RWPE2 (cell line): ENCODE measurements around the gene CLEC7A.

Source experiments
- ATAC-seq: fragments of 200-7000 bp; cut with Tn5 transposase; 3 replicates; pipeline ENCODE4 v1.9.1; 2021; ENCODE audit warnings: low read depth
- DNase-seq: peaks from one replicate; pipeline ENCODE4 v3.0.0-alpha.2; 2020; ENCODE audit warnings: low spot score
- H3K27ac ChIP-seq: fragments of 450-650 bp; 2 replicates; pipeline ENCODE4 v1.5.1; 2017; ENCODE audit warnings: mild to moderate bottlenecking; ENCODE audit not compliant: poor library complexity, severe bottlenecking
- H3K27me3 ChIP-seq: fragments of 250-450 bp; sonication (Bioruptor Pico); 2 replicates; pipeline ENCODE4 v1.5.1; 2021; ENCODE audit warnings: mild to moderate bottlenecking, moderate library complexity; ENCODE audit not compliant: insufficient read depth, poor library complexity, severe bottlenecking
- H3K36me3 ChIP-seq: fragments of 250-450 bp; sonication (Bioruptor Pico); 2 replicates; pipeline ENCODE4 v1.5.1; 2020; ENCODE audit warnings: low read depth, mild to moderate bottlenecking, moderate library complexity
- H3K4me1 ChIP-seq: fragments of 250-450 bp; sonication (Bioruptor Pico); 2 replicates; pipeline ENCODE4 v1.5.1; 2021; ENCODE audit warnings: mild to moderate bottlenecking, moderate library complexity; ENCODE audit not compliant: insufficient read depth, poor library complexity, severe bottlenecking
- H3K4me3 ChIP-seq: fragments of 250-450 bp; sonication (Bioruptor Pico); 2 replicates; pipeline ENCODE4 v1.5.1; 2021; ENCODE audit warnings: mild to moderate bottlenecking, moderate library complexity; ENCODE audit not compliant: severe bottlenecking
- H3K9me3 ChIP-seq: fragments of 250-450 bp; sonication (Bioruptor Pico); 2 replicates; pipeline ENCODE4 v1.5.1; 2021; ENCODE audit warnings: mild to moderate bottlenecking, moderate library complexity; ENCODE audit not compliant: severe bottlenecking
- TF ChIP-seq, protein P1 (sequence below): fragments of 450-650 bp; IDR thresholded peaks from one replicate; pipeline ENCODE4 v1.5.1; 2017; ENCODE audit warnings: mild to moderate bottlenecking, moderate library complexity; ENCODE audit not compliant: poor library complexity, severe bottlenecking

Gene CLEC7A

DNA sequence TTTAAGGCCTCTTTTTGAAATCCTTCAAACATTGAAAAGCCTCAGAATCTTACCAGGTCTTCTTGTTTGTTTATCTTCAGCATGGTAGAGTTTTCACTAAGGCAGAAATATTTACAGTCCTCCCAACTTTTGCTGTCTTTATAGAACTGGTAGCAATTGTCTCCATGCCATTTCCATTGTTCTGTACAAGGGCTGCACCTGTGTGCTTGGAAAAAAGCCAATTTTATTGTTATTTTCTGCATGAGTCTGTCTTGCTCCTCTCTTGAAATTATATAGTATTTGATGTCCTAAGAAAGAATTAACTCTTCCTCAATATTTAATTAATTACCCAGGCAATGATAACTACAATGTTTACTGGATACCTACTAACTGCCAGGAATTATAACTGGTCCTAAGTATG lies 54.5 kb downstream of the CLEC7A start:
- TF ChIP-seq, protein P1, sequence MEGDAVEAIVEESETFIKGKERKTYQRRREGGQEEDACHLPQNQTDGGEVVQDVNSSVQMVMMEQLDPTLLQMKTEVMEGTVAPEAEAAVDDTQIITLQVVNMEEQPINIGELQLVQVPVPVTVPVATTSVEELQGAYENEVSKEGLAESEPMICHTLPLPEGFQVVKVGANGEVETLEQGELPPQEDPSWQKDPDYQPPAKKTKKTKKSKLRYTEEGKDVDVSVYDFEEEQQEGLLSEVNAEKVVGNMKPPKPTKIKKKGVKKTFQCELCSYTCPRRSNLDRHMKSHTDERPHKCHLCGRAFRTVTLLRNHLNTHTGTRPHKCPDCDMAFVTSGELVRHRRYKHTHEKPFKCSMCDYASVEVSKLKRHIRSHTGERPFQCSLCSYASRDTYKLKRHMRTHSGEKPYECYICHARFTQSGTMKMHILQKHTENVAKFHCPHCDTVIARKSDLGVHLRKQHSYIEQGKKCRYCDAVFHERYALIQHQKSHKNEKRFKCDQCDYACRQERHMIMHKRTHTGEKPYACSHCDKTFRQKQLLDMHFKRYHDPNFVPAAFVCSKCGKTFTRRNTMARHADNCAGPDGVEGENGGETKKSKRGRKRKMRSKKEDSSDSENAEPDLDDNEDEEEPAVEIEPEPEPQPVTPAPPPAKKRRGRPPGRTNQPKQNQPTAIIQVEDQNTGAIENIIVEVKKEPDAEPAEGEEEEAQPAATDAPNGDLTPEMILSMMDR: no peak
- DNase-seq: no peak
- H3K4me1 ChIP-seq: no peaks in the 10 kb centered on the region
- no peaks in the 10 kb centered on the region for H3K27me3 ChIP-seq
- no peak for ATAC-seq
- no peak overlapping the region for H3K4me3 ChIP-seq
- no peaks in the 10 kb centered on the region for H3K9me3 ChIP-seq
- no peak overlapping the region for H3K27ac ChIP-seq
- H3K36me3 ChIP-seq: no peaks in the 10 kb centered on the region

DNA sequence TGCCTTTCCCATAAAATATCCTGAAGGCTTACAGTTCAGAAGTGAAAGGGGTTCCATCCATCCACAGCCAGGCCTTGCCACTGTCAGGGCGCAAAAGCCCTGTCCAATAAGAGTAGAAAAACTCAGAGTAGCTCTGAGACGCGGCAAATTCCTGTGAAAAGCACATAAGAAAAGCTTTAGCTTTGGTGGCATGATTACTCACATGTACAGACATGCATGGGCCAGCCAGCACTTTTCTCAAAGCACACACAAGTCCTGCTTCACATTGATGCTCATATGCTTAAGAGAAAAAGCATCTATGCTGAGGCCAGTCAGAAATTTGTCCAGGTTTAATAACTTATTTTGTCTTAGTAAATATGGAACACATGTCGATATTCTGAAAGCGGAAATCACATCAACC lies 56.7 kb downstream of the CLEC7A start:
- H3K27me3 ChIP-seq: no peaks in the 10 kb centered on the region
- DNase-seq: no peak
- no peaks in the 10 kb centered on the region for H3K9me3 ChIP-seq
- no peak overlapping the region for H3K4me3 ChIP-seq
- H3K36me3 ChIP-seq: no peaks in the 10 kb centered on the region
- TF ChIP-seq, protein P1: no peak
- H3K4me1 ChIP-seq: no peaks in the 10 kb centered on the region
- no peak for ATAC-seq
- no peak overlapping the region for H3K27ac ChIP-seq

DNA sequence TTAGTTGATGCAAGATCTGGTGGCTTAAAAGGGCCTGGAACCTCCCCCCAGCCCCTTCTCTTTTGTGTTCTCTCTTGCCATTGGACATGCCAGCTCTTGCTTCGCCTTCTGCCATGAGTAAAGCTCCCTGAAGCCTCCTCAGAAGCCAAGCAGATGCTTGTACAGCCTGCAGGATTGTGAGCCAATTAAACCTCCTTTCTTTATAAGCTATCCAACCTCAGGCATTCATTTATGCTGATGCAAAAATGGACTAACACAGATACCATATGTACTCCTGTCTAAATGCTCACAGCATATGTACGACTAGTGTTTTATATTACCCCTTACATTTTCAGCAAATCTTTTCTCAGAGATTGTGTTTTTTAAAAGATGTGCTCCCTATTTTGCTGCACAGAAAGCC lies 57.9 kb downstream of the CLEC7A start:
- Histone ChIP-seq H3K9me3 (no peaks in the 10 kb centered on the region), H3K27me3 (no peaks in the 10 kb centered on the region), H3K27ac (no peak overlapping the region), H3K4me1 (no peaks in the 10 kb centered on the region), H3K36me3 (no peaks in the 10 kb centered on the region), H3K4me3 (no peak overlapping the region)
- TF ChIP-seq, protein P1: no peak
- no peak for DNase-seq
- no peak for ATAC-seq

DNA sequence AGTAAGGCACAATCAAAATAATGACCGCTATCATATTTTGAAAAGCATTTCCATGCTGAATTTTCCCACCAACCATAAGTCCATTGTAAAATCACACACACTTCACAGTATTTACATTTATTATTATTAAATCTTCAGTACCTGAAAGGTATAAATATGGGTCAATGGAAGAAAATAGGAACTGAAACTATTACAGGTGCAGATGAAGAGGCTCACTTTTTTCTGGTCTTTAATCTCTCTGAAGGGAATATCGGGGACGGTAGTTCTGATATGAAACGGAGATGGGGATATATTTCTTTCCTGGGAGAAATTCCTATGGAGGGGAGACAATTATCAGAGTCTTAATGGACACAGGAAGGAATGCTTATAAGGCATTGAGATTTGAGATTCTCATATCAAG lies 59.6 kb downstream of the CLEC7A start:
- DNase-seq: no peak
- Histone ChIP-seq H3K27me3 (no peaks in the 10 kb centered on the region), H3K4me3 (no peak overlapping the region), H3K36me3 (no peaks in the 10 kb centered on the region), H3K9me3 (no peaks in the 10 kb centered on the region), H3K4me1 (no peaks in the 10 kb centered on the region), H3K27ac (no peak overlapping the region)
- TF ChIP-seq, protein P1: no peak
- ATAC-seq: no peak

DNA sequence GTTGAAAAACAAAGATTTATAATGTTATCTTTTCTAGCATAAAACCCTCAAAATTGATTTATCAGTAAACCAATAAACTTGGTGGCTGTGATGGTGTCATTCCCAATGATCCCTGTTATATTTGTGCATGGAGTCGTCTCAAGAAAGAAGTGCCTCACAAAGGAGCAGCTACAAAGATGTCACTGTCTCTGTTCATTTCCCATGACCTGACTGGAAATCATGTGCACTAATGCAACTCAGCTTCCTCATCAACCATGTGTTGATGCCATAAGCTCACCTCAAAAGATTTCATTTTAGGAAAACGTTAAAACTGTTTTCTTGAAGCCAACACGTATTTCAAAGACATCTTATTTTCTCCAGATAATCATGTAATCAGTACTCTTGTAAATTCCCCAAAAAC lies 60.0 kb downstream of the CLEC7A start:
- Histone ChIP-seq H3K27ac (no peak overlapping the region), H3K4me1 (no peaks in the 10 kb centered on the region), H3K9me3 (no peaks in the 10 kb centered on the region), H3K4me3 (no peak overlapping the region), H3K36me3 (no peaks in the 10 kb centered on the region), H3K27me3 (no peaks in the 10 kb centered on the region)
- no peak for DNase-seq
- no peak for ATAC-seq
- TF ChIP-seq, protein P1: no peak
